HG03175 (cell line): ENCODE measurements around the gene PLXDC2.
A peak's percentile ranks its signal among the peaks of the same experiment; 100 is the strongest.

ENCODE experiments used
- ATAC-seq: cut with Tn5 transposase; IDR thresholded peaks from one replicate; pipeline ENCODE4 v1.9.1; 2021; ENCODE audit warnings: mild to moderate bottlenecking, moderate library complexity; ENCODE audit not compliant: unreplicated experiment

PLXDC2 gene

DNA sequence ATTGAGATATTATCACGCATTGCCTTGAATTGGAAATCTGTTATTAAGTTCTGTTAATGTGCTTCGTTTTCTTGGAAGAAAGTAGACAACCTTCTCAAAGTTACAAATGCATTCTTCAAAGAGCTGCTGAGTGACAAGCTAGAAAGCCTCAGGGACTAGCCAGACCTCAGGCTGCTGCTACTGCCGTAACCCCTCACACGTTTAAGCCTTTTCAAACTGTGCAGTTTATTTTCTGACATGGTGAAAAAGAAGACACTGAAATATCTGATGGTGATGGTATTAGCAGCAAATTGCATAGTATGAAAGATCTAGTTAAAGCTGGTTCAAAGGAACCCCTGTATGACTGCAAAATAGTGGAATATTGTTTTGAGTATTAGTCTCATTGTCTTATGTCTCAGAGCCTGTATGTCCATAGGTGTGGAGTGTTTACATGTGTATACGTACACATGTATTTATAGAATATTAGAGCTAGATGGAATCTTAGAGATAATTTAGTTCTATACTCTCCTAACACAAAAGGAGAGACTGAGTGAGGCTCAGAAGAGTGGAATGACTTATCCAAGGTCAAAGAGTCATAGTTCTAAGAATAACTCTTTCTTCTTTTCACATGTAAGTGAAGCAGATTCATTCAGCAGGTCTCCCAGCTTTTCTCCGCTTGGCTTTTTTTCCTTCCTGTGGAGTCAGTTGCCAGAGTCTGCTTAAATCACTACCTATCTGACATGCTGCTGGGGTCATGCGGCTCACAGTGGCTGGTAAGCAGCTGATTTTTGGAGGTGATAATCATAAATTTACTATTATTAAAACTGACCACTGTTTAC is 431.9 kb downstream of the PLXDC2 start:
- no peak for ATAC-seq

DNA sequence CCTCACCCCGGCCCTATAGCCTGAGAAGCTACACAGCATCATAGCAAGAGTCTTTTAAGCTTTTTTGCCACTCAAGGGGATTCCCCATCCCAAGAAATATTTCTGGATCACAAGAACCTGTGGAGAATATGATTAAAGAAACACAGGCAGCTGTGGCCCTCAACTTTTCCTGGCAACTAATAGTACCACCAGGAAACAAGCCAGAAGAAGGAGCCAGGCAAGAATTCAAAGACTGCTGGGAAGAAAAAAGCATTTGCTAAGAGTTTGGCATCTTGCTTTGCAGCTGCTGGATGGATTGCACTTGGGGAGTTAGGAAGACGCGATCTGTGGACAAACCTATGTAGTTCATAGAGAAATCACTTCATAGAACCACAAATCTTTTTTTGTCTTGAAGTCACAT is 437.8 kb downstream of the PLXDC2 start:
- no peak for ATAC-seq

DNA sequence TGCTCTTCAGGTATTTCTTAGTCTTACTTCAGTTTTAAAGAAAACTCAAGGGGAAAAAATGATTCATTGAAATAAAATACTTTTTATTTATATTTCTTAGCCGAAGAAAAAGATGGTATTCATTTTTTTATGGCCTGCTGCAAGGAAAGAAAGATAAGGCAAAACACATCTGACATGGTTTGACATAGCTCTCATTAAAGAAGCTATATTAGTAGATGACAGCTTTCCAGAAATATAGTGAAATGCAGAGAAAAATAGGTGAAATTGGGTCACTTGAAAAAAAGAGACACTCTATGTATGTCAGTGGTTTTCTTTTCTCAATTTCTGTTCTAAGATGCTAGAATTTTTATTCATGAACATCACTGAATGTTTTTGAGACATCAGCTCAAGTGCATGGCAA is 438.3 kb downstream of the PLXDC2 start:
- no peak for ATAC-seq

DNA sequence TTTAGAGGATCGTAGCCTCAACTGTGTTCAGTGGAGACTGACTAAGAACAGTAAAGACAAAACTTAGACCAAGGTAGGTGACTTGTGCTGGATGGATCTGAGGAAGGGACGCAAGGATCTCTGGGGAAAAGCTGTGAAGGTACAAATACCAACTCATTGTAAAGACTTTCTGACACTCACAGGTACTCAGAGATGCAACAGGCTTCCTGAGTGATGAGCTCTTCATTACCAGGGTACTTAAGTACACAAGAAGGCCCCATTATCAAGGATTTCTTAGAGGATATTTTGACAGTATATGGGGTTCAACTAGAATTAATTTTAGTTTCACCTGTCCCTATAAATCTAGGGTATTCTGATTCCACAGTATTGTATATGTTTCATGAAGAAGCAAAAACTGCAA is 440.7 kb downstream of the PLXDC2 start:
- ATAC-seq, result peak; percentile 15

DNA sequence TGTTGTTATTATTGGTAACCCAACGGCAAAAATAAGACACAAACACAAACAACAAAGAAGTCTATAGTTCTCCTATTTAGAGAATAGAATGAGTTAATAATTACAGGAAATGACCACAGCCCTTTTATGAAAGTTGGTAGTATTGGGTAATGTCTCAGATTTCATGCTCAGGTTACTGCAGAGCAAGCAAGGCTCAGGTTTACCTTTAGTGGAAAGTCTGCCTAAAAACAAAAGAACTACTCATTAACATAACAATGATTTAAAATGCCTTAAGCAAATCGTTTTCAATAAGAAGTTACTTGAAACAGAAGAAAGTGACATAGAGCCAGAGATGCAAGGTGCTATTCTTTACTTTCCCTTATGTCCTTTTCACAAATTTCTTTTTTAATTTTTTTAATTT is 441.2 kb downstream of the PLXDC2 start:
- peak; percentile 72 for ATAC-seq

DNA sequence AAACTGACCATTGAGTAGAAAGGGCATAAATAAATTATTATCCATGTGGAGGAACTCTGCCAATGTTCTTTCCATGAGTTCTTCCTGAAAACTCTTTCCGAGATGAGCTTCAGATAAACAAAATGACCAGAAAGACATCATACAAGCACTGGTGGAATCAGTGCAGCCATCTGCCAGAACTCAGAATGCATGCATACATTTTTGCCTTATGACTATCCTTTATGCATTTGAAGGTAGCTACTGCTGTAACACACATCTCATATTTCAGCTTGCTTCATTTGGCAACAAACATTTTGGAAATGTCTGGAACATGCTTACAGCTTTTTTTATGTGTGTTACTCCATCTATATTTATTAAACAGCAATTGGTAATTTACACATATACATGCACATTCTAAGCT is 448.9 kb downstream of the PLXDC2 start:
- ATAC-seq, result no peak

DNA sequence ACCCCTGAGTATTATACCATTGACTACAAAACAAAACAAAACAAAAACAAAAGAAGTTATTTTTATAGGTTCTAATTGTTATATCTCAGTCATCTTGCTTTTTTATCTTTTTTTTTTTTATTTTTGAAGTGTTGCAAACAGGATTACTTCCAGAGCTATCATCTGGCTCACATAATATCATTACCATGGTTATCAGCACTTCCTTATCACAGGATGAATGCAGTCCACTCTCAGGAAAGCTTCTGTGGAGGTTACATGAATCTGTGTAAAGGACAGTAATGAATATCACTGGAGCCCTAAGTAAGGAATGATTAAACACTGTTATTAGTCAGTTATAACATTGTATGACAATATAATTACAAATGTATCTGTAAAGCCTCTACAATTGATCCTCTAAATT is 451.5 kb downstream of the PLXDC2 start:
- ATAC-seq, result no peak

DNA sequence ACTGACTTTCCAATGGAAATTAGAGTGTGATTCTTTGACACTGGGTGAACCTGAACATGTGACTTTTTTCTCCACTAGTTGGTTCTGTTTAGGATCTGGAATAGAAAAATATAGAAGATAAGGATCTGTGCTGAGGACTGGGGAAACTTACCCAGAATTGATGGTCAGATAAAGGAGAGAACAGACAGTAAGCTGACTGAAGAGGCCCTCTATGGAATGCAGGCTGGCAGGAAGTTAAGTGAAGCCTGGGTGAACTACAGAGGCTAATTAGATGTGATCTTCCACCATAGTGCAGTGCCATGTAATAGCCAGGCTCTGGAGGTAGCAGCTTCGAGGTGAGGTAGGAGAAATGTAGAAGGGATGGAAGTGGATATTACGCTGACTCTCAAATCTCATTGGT is 455.3 kb downstream of the PLXDC2 start:
- ATAC-seq, result no peak

DNA sequence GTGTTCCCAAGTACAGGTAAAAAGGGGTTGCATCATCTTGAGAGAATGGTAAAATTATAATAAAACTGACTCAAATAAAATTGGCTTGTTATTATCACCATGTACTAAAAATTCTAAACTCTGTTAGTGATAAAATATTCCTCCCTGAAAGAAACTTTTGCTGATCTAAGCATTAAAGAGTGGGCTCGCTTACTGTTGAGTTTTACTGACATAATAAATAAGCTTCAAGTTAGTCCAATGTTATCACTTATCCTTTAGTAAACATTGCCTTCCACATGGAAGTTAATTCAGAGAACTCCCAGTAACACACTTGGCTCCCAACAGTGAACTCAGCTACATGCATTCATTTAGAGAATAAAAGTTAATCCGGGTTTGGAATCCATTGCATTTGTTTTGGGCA is 456.4 kb downstream of the PLXDC2 start:
- ATAC-seq, result no peak

DNA sequence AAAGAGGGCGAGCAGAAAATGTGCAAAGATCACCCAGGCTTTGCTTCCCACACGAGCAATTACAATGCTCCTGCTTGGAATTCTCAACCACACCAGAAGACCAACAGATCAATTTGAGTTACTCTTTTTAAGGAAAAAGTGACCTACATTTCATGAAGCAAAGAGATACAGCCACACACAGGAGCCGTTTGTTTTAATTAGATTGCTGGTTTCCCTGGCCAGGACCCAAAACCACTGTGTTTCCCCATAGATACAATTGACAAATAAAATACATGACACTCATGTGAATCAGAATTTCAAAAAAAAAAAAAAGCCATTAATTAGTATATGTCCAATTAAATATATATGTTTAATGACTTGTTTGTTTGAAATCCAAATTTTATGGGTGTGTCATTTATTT is 458.3 kb downstream of the PLXDC2 start:
- no peak for ATAC-seq

DNA sequence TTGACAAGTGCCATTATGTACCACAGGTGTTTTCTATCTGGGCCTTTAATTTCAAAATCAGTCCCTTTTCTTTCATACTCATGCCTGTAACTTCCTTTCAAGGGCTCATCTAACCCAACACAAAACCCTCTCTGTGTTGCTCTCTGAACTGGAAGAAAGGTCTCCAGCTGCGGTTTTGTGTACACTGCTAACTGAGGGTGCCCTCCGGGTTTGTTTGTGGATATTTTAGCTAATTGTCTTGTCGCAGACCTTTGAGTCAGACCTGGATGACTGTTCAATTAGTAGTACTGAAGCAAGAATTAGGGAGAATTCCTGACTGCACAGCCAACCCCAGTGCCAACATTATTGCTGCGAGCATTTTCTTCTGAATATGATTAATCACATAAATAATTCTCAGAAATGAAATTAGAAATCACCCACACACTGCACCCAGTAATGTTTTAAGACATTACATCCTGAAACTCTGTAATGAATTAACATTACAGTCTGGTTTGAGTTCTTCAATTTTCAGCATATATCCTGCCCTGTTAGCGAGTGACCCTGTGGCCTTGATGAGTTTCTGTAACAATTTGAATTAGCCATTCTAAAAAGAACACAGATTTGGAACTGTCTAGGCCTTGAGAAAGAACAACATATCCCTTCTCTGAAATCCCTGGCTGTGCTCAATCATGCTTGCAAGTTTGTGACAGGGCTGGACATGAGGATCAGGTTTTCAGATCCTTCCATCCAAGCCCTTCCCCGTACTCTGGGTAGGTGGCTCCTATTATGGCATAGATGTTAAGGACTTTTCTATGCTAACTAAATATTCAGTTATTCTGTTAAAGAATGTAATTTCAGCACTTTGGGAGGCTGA is 460.1 kb downstream of the PLXDC2 start:
- ATAC-seq, result no peak

DNA sequence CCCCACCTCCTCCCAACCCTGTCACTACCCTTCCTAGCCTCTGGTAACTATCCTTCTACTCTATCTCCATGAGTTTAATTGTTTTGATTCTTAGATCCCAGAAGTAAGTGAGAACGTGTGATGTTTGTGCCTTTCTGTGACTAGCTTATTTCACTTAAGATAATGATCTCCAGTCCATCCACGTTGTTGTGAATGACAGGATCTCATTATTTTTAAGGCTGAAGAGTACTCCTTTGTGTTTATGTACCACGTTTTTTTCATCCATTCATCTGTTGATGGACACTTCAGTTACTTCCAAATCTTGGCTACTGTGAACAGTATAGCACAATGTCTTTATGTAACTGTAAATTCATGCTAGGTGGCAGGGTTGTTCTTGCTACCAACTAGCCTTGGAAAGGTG is 461.6 kb downstream of the PLXDC2 start:
- ATAC-seq, result no peak

DNA sequence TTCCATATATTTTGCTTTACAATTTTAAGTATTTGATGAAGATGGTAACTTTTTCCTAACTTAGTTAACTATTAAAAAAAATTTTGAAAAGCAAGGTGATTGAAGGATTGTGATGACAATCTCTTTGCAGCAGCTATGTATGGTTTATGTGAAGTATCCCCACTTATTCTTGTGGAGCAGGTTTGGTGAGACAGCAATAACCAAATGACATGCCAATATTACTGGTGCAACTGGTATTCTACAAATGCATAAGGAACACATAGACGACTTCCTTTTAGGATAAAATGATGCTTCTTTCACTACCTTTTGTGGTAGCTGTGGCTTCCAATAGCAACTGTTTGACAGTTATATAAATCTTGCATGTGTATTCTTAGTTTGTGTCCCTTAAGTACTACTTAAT is 465.3 kb downstream of the PLXDC2 start:
- ATAC-seq, result no peak

DNA sequence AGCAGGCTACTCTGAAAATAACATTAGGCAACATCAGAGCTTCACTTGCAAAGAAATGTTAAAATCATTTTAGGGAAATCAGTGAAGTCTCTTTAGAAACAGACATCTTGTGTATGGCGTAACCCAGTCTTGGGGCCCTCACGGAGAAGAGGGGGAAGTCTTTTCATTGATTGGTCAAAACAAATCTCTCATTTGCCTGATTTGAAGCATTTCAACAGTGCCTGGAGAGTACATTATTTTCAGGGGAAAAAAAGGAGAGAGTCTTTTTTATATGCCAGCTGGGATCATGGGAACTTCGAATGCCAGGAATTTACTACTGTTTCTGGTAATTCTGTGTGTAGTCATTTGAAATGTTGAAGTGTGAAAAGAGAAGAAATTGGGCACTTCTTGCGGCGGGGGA is 471.4 kb downstream of the PLXDC2 start:
- no peak for ATAC-seq

DNA sequence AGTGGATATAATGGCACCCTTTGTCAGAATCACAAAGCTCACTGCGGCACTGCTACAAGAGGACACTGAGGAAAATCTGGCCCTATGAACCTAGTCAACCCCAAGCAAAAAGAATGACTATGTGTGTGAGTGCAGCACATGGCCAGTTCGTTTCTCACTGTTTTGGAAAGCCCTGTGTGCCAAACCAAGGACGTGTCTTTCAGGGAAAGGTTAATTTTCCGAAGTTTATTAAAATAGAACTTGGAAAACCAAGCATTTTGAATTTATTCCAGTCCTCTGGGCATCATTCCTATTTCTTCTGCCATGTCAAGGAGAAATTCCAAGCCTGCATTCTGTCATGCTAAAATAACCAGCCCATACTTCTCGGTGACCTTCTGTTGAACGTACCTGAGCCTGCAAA is 471.8 kb downstream of the PLXDC2 start:
- no peak for ATAC-seq

DNA sequence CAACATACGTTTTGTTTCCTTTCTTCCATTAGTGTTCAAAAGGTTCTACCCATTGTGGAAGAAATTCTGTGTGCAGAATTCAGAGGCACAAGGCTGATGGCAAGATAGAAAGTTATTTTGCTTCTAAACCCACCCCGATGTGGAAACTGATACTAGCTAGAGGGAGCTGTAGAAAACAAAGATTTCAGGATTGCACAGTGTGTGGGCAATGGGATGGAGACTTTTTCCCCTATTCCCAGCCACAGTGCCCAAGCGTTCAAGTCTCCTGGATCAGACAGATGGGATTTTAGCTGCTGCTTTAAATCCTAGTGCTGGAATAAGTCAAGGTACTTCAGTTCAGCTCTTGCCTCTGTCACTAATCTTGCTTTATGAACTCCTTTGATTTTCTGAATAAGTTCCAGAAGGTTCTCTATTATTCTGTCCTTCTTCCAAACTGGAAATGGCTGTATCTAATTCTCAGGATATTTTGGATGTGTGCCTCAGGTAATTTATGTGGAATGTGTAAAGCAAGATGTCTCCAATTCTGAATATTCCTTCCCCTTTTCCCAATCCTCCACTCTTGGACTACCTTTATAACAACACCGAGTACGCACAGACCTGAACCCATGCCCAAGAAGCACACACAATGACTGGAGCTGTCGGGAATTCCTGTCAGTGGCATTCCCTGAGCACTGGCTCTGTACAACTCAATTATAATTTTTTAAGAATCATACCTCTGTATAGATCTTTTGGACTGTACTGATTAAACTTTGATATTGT is 473.0 kb downstream of the PLXDC2 start:
- no peak for ATAC-seq

DNA sequence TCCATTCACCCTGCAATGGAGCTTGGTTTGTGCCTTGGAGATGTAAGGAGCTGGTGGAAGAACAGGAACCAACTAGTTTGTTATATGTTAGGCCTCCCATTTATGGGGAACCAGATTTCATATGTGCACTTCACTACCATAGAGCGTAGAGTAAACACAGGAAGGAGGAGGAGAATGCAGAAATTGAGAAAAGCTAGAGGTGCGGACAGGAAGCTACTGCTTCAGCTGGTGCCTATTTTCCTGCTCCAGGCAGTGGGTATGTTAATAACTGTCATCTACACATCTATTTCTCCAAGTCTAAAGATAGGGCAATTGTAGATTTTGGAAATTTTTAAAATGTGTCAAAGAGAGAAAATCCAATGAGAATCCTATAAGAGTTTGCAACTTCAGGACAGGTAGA is 482.2 kb downstream of the PLXDC2 start:
- ATAC-seq, result no peak

DNA sequence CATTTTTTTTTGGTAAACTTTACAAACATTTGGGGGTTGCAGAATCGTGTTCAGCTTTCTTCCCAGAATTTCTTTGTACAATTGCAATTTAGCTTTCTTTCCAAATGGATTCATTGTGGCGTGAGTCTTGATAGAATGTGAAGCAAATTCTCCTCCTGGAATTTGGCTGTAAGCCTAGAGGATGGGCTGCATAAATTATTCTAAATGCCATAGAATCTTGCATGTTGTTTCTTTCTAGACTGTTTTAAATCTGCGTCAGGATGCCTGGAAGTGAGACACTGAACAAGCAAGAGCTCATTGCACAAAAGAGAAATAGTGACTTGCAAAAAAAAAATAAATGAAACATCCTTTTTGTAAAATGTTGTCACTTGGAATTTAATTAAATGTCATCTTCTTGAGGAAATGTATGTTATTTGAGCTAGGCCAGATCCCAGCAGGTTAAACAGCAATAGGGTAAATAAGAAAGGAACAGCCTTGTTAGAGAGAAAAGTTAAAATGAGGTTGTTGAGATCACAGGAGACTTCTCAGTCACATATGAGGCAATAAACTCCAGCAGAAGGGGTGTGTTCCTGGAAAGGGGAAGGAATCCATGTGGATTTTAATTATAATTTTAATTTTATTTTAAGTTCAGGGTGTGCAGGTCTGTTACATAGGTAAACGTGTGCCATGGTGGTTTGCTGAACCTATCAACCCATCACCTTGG is 483.0 kb downstream of the PLXDC2 start:
- no peak for ATAC-seq

DNA sequence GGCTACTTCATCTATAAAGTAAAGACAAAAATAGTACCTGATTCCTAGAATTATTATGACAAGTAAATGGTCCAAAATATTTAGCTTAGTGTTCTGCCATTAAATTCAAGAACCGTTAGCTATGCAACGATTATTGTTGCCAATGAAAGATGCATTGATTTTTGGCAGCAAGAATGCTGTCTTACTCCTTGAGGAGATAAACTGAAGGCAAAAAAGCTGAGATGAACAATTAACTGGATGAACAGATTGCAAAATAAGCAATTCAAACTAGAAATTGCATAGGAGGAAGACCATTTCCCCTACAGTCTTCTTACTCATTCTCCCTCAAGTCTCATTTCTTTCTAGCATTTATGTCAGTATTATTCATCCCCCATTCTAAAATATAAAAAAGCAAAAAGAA is 484.5 kb downstream of the PLXDC2 start:
- ATAC-seq, result no peak

DNA sequence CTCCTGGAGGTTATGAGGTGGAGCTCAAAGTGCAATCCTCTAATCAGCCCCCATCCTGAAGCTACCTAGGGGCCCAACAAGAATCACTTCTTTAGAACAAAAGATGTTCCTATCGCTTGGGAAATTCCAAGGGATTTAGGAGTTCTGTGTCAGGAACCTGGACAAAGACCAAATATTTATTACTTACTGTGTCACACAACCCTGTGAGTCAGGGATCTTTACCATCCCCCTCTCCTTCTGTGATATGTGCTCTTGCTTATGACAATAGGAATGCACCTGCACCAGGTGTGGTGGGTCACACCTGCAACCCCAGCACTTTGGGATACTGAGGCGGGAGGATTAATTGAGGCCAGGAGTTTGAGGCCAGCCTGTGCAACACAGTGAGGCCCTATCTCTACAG is 485.8 kb downstream of the PLXDC2 start:
- no peak for ATAC-seq
